ENCODE measurements around the gene POU2AF3. TPM values are rescaled to one million over a fixed set of nuclear protein-coding genes. Genes with fewer than 3 reads are reported as not detected.

Gene POU2AF3, protein sequence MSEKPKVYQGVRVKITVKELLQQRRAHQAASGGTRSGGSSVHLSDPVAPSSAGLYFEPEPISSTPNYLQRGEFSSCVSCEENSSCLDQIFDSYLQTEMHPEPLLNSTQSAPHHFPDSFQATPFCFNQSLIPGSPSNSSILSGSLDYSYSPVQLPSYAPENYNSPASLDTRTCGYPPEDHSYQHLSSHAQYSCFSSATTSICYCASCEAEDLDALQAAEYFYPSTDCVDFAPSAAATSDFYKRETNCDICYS
- 0.04 TPM for polyA plus RNA-seq (2013, experiment 1 of 2)
- not detected for polyA plus RNA-seq (2013, experiment 2 of 2)

DNA sequence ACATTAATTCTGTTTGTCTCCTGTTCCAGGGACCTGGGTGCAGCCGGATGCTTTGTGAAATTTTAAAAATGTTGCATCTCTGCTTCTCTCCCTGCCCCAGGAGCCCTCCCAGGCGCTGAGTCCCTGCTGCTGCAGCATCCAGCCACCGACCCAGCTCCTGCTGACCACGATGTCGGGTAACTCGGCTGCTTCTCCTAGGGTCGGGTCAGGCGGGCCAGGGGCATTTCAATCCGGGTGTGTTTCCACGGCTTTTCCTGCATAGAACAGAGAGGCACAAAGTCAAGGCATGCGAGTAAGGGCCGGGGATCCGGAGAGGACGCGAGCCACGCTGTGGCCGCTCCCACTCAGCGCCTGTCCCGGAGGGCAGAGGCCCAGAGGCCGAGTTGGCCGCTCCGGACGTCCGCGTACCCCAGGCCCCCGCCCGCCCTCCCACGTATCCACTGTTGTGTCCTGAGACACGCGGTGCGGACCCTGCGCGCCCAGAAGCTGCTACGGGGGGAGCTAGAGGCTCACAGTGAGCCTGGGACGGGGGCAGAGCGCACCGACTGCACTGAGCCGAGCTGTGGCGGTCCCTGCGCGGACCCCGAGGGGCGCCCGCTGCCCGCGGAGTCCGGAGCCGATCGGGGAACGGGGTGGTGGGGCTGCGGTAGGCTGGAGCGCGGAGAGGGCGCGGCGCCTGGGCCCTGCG lies at the start of gene POU2AF3:
Gene POU2AF3, plus strand, starts transcription at position 134 of the 688 bp plus-strand sequence. Its CDS starts 36 bp downstream, at position 170.
- Histone ChIP-seq H3K9ac (ENCODE audit: low read length) (peak within 1 kb of the TSS; percentile 66), H3K23ac (ENCODE audit: low read length in 2 of 2) (no peak within 1 kb of the TSS), H3K4me3 (ENCODE audit: insufficient read depth in 1 of 2, low read depth in 1 of 2, low read length in 2 of 2) (peak within 1 kb of the TSS; percentile 56 to 77), H4K91ac (ENCODE audit: low read length) (peak within 1 kb of the TSS; percentile 53), H2AFZ (ENCODE audit: low read depth, low read length) (peak within 1 kb of the TSS; percentile 89), H2BK120ac (ENCODE audit: low read depth, low read length) (no peak within 1 kb of the TSS), H2AK5ac (ENCODE audit: low read length, severe bottlenecking) (no peak within 1 kb of the TSS), H3K27me3 (ENCODE audit: control insufficient read depth in 1 of 2, insufficient read depth in 1 of 2, low read length in 2 of 2) (peaks cover 48 to 51% of the 10 kb centered on the region in 2 experiments), H3K36me3 (ENCODE audit: control insufficient read depth in 1 of 2, insufficient read depth in 2 of 2, low read depth in 1 of 2, low read length in 2 of 2) (no peaks in the 10 kb centered on the region), H3K79me1 (replicated peaks; ENCODE audit: low read length, poor library complexity, severe bottlenecking) (no peaks in the 10 kb centered on the region), H3K27ac (ENCODE audit: low read length, poor library complexity, severe bottlenecking) (no peak within 1 kb of the TSS), H2BK15ac (ENCODE audit: low read depth, poor library complexity, severe bottlenecking) (peak within 1 kb of the TSS; percentile 78), H2BK5ac (ENCODE audit: low read depth, low read length, poor library complexity, severe bottlenecking) (no peak within 1 kb of the TSS), H3K4me1 (ENCODE audit: control insufficient read depth, insufficient read depth, low read depth, low read length) (peaks cover 16% of the 10 kb centered on the region), H3K9me3 (ENCODE audit: control insufficient read depth, low read length) (no peaks in the 10 kb centered on the region), H4K8ac (ENCODE audit: low read length) (peak within 1 kb of the TSS; percentile 82), H3K4ac (ENCODE audit: low read depth in 1 of 2, low read length in 2 of 2) (peak within 1 kb of the TSS in 1 of 2 experiments; percentile 42), H2BK12ac (ENCODE audit: low read length in 2 of 2) (peak within 1 kb of the TSS in 1 of 2 experiments; percentile 24), H3K18ac (ENCODE audit: low read depth in 1 of 2, low read length in 2 of 2) (peak within 1 kb of the TSS in 1 of 2 experiments; percentile 50), H3K14ac (ENCODE audit: low read length in 2 of 2) (peak within 1 kb of the TSS in 1 of 2 experiments; percentile 66), H3K4me2 (ENCODE audit: low read length, poor library complexity, severe bottlenecking) (peak within 1 kb of the TSS; percentile 99)
- WGBS: 10% methylated on average over 50 of the region's 57 CpGs
- DNase-seq: no peak

GRCh38 chr11:111250936-111251335 lies 47.4 kb upstream of the POU2AF3 start:
- no peak overlapping the region for H3K9ac ChIP-seq (ENCODE audit: low read length)
- H3K4ac ChIP-seq (ENCODE audit: low read depth in 1 of 2, low read length in 2 of 2): no peak overlapping the region
- H4K91ac ChIP-seq (ENCODE audit: low read length): no peak overlapping the region
- no peak overlapping the region for H2BK120ac ChIP-seq (ENCODE audit: low read depth, low read length)
- H2BK12ac ChIP-seq (ENCODE audit: low read length in 2 of 2): no peak overlapping the region
- 66% methylated on average over 2 of the region's 2 CpGs for WGBS
- no peak overlapping the region for H3K18ac ChIP-seq (ENCODE audit: low read depth in 1 of 2, low read length in 2 of 2)
- H3K4me1 ChIP-seq (ENCODE audit: control insufficient read depth, insufficient read depth, low read depth, low read length): no peaks in the 10 kb centered on the region
- no peaks in the 10 kb centered on the region for H3K79me1 ChIP-seq (replicated peaks; ENCODE audit: low read length, poor library complexity, severe bottlenecking)
- no peaks in the 10 kb centered on the region for H3K36me3 ChIP-seq (ENCODE audit: control insufficient read depth in 1 of 2, insufficient read depth in 2 of 2, low read depth in 1 of 2, low read length in 2 of 2)
- H3K27ac ChIP-seq (ENCODE audit: low read length, poor library complexity, severe bottlenecking): no peak overlapping the region
- no peak overlapping the region for H4K8ac ChIP-seq (ENCODE audit: low read length)
- no peak overlapping the region for H2BK15ac ChIP-seq (ENCODE audit: low read depth, poor library complexity, severe bottlenecking)
- H2BK5ac ChIP-seq (ENCODE audit: low read depth, low read length, poor library complexity, severe bottlenecking): no peak overlapping the region
- no peak overlapping the region for H2AFZ ChIP-seq (ENCODE audit: low read depth, low read length)
- DNase-seq: no peak
- no peak overlapping the region for H3K14ac ChIP-seq (ENCODE audit: low read length in 2 of 2)
- no peak overlapping the region for H2AK5ac ChIP-seq (ENCODE audit: low read length, severe bottlenecking)
- no peak overlapping the region for H3K4me3 ChIP-seq (ENCODE audit: insufficient read depth in 1 of 2, low read depth in 1 of 2, low read length in 2 of 2)
- H3K27me3 ChIP-seq (ENCODE audit: control insufficient read depth in 1 of 2, insufficient read depth in 1 of 2, low read length in 2 of 2): peaks cover 14 to 19% of the 10 kb centered on the region in 2 experiments
- H3K4me2 ChIP-seq (ENCODE audit: low read length, poor library complexity, severe bottlenecking): no peak overlapping the region
- no peaks in the 10 kb centered on the region for H3K9me3 ChIP-seq (ENCODE audit: control insufficient read depth, low read length)
- no peak overlapping the region for H3K23ac ChIP-seq (ENCODE audit: low read length in 2 of 2)

DNA sequence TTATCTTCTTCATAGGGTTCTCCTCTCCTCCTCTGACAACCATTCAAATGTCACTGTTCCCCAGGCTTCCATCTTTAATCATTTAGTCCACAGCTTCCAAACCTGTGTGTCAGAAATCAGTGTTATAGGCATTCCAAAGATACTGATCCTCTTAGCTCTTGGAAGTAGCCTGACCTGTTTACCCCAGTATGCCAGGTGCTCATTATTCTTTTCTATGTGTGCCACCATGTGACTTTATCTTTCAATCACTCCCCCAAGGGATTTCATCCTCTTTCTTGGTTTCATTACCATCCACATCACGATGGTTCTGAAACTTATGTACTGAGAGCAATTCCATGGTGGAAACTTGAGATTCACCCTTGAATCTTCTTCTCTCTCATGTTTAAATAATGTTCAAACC lies 45.2 kb upstream of the POU2AF3 start:
- Histone ChIP-seq H4K91ac (ENCODE audit: low read length) (no peak overlapping the region), H3K4ac (ENCODE audit: low read depth in 1 of 2, low read length in 2 of 2) (no peak overlapping the region), H2BK12ac (ENCODE audit: low read length in 2 of 2) (no peak overlapping the region), H3K27me3 (ENCODE audit: control insufficient read depth in 1 of 2, insufficient read depth in 1 of 2, low read length in 2 of 2) (peaks cover 17 to 19% of the 10 kb centered on the region in 2 experiments), H3K14ac (ENCODE audit: low read length in 2 of 2) (no peak overlapping the region), H3K36me3 (ENCODE audit: control insufficient read depth in 1 of 2, insufficient read depth in 2 of 2, low read depth in 1 of 2, low read length in 2 of 2) (no peaks in the 10 kb centered on the region), H3K9me3 (ENCODE audit: control insufficient read depth, low read length) (no peaks in the 10 kb centered on the region), H3K4me1 (ENCODE audit: control insufficient read depth, insufficient read depth, low read depth, low read length) (no peaks in the 10 kb centered on the region), H2AFZ (ENCODE audit: low read depth, low read length) (no peak overlapping the region), H3K4me2 (ENCODE audit: low read length, poor library complexity, severe bottlenecking) (no peak overlapping the region), H3K4me3 (ENCODE audit: insufficient read depth in 1 of 2, low read depth in 1 of 2, low read length in 2 of 2) (no peak overlapping the region), H2AK5ac (ENCODE audit: low read length, severe bottlenecking) (no peak overlapping the region), H3K9ac (ENCODE audit: low read length) (no peak overlapping the region), H2BK15ac (ENCODE audit: low read depth, poor library complexity, severe bottlenecking) (no peak overlapping the region), H2BK5ac (ENCODE audit: low read depth, low read length, poor library complexity, severe bottlenecking) (no peak overlapping the region), H3K27ac (ENCODE audit: low read length, poor library complexity, severe bottlenecking) (no peak overlapping the region), H3K18ac (ENCODE audit: low read depth in 1 of 2, low read length in 2 of 2) (no peak overlapping the region), H2BK120ac (ENCODE audit: low read depth, low read length) (no peak overlapping the region), H3K23ac (ENCODE audit: low read length in 2 of 2) (no peak overlapping the region), H3K79me1 (replicated peaks; ENCODE audit: low read length, poor library complexity, severe bottlenecking) (no peaks in the 10 kb centered on the region), H4K8ac (ENCODE audit: low read length) (no peak overlapping the region)
- no peak for DNase-seq
- 66% methylated on average over 1 of the region's 1 CpG for WGBS

- H2AK5ac ChIP-seq (ENCODE audit: low read length, severe bottlenecking): no peak overlapping the region
- H2BK12ac ChIP-seq (ENCODE audit: low read length in 2 of 2): no peak overlapping the region
- H3K4me1 ChIP-seq (ENCODE audit: control insufficient read depth, insufficient read depth, low read depth, low read length): no peaks in the 10 kb centered on the region
- H3K14ac ChIP-seq (ENCODE audit: low read length in 2 of 2): peak overlapping the region in 1 of 2 experiments; percentile 55
- H2BK120ac ChIP-seq (ENCODE audit: low read depth, low read length): no peak overlapping the region
- no peak overlapping the region for H3K27ac ChIP-seq (ENCODE audit: low read length, poor library complexity, severe bottlenecking)
- no peaks in the 10 kb centered on the region for H3K36me3 ChIP-seq (ENCODE audit: control insufficient read depth in 1 of 2, insufficient read depth in 2 of 2, low read depth in 1 of 2, low read length in 2 of 2)
- no peak overlapping the region for H3K23ac ChIP-seq (ENCODE audit: low read length in 2 of 2)
- H3K4ac ChIP-seq (ENCODE audit: low read depth in 1 of 2, low read length in 2 of 2): no peak overlapping the region
- 78% methylated on average over 5 of the region's 5 CpGs for whole genome bisulfite sequencing
- no peak overlapping the region for H2BK5ac ChIP-seq (ENCODE audit: low read depth, low read length, poor library complexity, severe bottlenecking)
- H3K4me2 ChIP-seq (ENCODE audit: low read length, poor library complexity, severe bottlenecking): no peak overlapping the region
- H3K9ac ChIP-seq (ENCODE audit: low read length): no peak overlapping the region
- peaks cover 17 to 19% of the 10 kb centered on the region in 2 experiments for H3K27me3 ChIP-seq (ENCODE audit: control insufficient read depth in 1 of 2, insufficient read depth in 1 of 2, low read length in 2 of 2)
- H3K18ac ChIP-seq (ENCODE audit: low read depth in 1 of 2, low read length in 2 of 2): no peak overlapping the region
- H3K79me1 ChIP-seq (replicated peaks; ENCODE audit: low read length, poor library complexity, severe bottlenecking): no peaks in the 10 kb centered on the region
- DNase-seq: no peak
- no peak overlapping the region for H2AFZ ChIP-seq (ENCODE audit: low read depth, low read length)
- H4K8ac ChIP-seq (ENCODE audit: low read length): no peak overlapping the region
- no peaks in the 10 kb centered on the region for H3K9me3 ChIP-seq (ENCODE audit: control insufficient read depth, low read length)
- H2BK15ac ChIP-seq (ENCODE audit: low read depth, poor library complexity, severe bottlenecking): no peak overlapping the region
- H3K4me3 ChIP-seq (ENCODE audit: insufficient read depth in 1 of 2, low read depth in 1 of 2, low read length in 2 of 2): no peak overlapping the region
- no peak overlapping the region for H4K91ac ChIP-seq (ENCODE audit: low read length)
Measured at GRCh38 chr11:111253630-111254029, 44.7 kb upstream of the POU2AF3 start.

Measured in mesenchymal stem cell (in vitro differentiated cells and primary cell).